K562 (cell line): ENCODE data around the gene TAF1L. TPM values are rescaled to one million over a fixed set of nuclear protein-coding genes. Genes with fewer than 3 reads are reported as not detected.

Source experiments
- CBX1 ChIP-seq: sonication (generic); IDR thresholded peaks from 2 replicates; pipeline ENCODE4 v1.6.1; 2016; ENCODE audit warnings: antibody characterized with exemption, low read depth, mild to moderate bottlenecking
- E2F3 ChIP-seq: fragments of 250-450 bp; sonication (Bioruptor Pico); IDR thresholded peaks from 2 replicates; pipeline ENCODE4 v1.4.0; 2020; ENCODE audit warnings: mild to moderate bottlenecking
- ILF3 ChIP-seq: fragments of 450-650 bp; IDR thresholded peaks from 2 replicates; pipeline ENCODE4 v1.6.1; 2018; ENCODE audit warnings: antibody characterized with exemption, mild to moderate bottlenecking, moderate library complexity, borderline replicate concordance
- MCM7 ChIP-seq, 2 experiments: fragments of 450-650 bp; IDR thresholded peaks; 2 replicates each; pipeline ENCODE4 v1.6.1; 2016 to 2018
- MTF1 ChIP-seq: fragments of 250-450 bp; sonication (Bioruptor Pico); IDR thresholded peaks from 2 replicates; pipeline ENCODE4 v1.9.0; 2021; ENCODE audit warnings: moderate library complexity, mild to moderate bottlenecking, inconsistent platforms, borderline replicate concordance
- OTX1 ChIP-seq: fragments of 450-650 bp; formaldehyde crosslinking; IDR thresholded peaks from 2 replicates; pipeline ENCODE4 v1.4.0; 2022; ENCODE audit warnings: mild to moderate bottlenecking
- SLC30A9 ChIP-seq: fragments of 250-450 bp; sonication (Bioruptor Pico); IDR thresholded peaks from 2 replicates; pipeline ENCODE4 v1.8.0; 2022; ENCODE audit warnings: mild to moderate bottlenecking, moderate library complexity
- TBL1XR1 ChIP-seq, 2 experiments: IDR thresholded peaks; 2 replicates each; pipeline ENCODE4 v1.6.1; 2012; ENCODE audit warnings: improper control_type of control experiment in 2 of 2, low read length in 2 of 2, mild to moderate bottlenecking in 1 of 2
- ZBTB5 ChIP-seq: fragments of 450-650 bp; IDR thresholded peaks from 2 replicates; pipeline ENCODE4 v1.6.1; 2017; ENCODE audit warnings: antibody characterized with exemption
- ZNF212 ChIP-seq: fragments of 450-650 bp; formaldehyde crosslinking; IDR thresholded peaks from 2 replicates; pipeline ENCODE4 v1.4.0; 2020; ENCODE audit warnings: mild to moderate bottlenecking
- ZNF274 ChIP-seq: IDR thresholded peaks from 2 replicates; pipeline ENCODE4 v1.6.1; 2011; ENCODE audit warnings: low read depth, mild to moderate bottlenecking, low read length, moderate library complexity, borderline replicate concordance
- ZNF445 ChIP-seq: fragments of 250-450 bp; sonication (Bioruptor Pico); IDR thresholded peaks from 2 replicates; pipeline ENCODE4 v1.4.0; 2020; ENCODE audit warnings: low read depth, mild to moderate bottlenecking, moderate library complexity
- polyA plus RNA-seq, 8 experiments: library from polyadenylated mRNA; depleted of rRNA in 4 of 8; stranded (reverse) in 5 of 8; unstranded in 3 of 8; fragments of >200 nt; fragmentation: Nextera tagmentation in 2 of 8; fragmentation: Illumina TruSeq in 1 of 8; extraction: Ambion mirVana in 2 of 8; extraction: Trizol in 1 of 8; gene quantifications; 2 replicates each; pipeline versions ENCODE4 v1.2.1 to v1.2.3, GENCODE V29; 2011 to 2014; ENCODE audit warnings: inconsistent platforms in 1 of 8, missing spikeins in 1 of 8
- total RNA-seq, 7 experiments: library from RNA; depleted of rRNA in 6 of 7; stranded (reverse); fragments of >200 nt in 6 of 7; fragmentation: Illumina TruSeq in 2 of 7; extraction: Trizol in 2 of 7; gene quantifications; 2 replicates each; pipeline versions ENCODE4 v1.2.1 to v1.2.3, GENCODE V29; 2011 to 2021; ENCODE audit warnings: low replicate concordance in 1 of 7
- TF ChIP-seq, protein P1 (sequence below): fragments of 200-600 bp; sonication (generic); IDR thresholded peaks from one replicate; pipeline ENCODE4 v1.6.1; 2012; ENCODE audit warnings: mild to moderate bottlenecking, low read depth, low read length, inconsistent platforms
- TF ChIP-seq, protein P2 (sequence below): fragments of 250-450 bp; sonication (Bioruptor Pico); IDR thresholded peaks from 2 replicates; pipeline ENCODE4 v1.8.0; 2021; ENCODE audit warnings: borderline replicate concordance, mild to moderate bottlenecking, moderate library complexity; ENCODE audit not compliant: poor library complexity, severe bottlenecking

TAF1L gene
- total and polyA plus RNA-seq, 9 of the 15 experiments (the other 6 are each of a cell fraction or from before 2014, with no cell fraction given): 0.01 to 0.04 (median 0.03) TPM; not detected in 3

GRCh38 chr9:32631991-32632390 lies 3.5 kb downstream of the TAF1L start (continued):
- TF ChIP-seq, protein P1, sequence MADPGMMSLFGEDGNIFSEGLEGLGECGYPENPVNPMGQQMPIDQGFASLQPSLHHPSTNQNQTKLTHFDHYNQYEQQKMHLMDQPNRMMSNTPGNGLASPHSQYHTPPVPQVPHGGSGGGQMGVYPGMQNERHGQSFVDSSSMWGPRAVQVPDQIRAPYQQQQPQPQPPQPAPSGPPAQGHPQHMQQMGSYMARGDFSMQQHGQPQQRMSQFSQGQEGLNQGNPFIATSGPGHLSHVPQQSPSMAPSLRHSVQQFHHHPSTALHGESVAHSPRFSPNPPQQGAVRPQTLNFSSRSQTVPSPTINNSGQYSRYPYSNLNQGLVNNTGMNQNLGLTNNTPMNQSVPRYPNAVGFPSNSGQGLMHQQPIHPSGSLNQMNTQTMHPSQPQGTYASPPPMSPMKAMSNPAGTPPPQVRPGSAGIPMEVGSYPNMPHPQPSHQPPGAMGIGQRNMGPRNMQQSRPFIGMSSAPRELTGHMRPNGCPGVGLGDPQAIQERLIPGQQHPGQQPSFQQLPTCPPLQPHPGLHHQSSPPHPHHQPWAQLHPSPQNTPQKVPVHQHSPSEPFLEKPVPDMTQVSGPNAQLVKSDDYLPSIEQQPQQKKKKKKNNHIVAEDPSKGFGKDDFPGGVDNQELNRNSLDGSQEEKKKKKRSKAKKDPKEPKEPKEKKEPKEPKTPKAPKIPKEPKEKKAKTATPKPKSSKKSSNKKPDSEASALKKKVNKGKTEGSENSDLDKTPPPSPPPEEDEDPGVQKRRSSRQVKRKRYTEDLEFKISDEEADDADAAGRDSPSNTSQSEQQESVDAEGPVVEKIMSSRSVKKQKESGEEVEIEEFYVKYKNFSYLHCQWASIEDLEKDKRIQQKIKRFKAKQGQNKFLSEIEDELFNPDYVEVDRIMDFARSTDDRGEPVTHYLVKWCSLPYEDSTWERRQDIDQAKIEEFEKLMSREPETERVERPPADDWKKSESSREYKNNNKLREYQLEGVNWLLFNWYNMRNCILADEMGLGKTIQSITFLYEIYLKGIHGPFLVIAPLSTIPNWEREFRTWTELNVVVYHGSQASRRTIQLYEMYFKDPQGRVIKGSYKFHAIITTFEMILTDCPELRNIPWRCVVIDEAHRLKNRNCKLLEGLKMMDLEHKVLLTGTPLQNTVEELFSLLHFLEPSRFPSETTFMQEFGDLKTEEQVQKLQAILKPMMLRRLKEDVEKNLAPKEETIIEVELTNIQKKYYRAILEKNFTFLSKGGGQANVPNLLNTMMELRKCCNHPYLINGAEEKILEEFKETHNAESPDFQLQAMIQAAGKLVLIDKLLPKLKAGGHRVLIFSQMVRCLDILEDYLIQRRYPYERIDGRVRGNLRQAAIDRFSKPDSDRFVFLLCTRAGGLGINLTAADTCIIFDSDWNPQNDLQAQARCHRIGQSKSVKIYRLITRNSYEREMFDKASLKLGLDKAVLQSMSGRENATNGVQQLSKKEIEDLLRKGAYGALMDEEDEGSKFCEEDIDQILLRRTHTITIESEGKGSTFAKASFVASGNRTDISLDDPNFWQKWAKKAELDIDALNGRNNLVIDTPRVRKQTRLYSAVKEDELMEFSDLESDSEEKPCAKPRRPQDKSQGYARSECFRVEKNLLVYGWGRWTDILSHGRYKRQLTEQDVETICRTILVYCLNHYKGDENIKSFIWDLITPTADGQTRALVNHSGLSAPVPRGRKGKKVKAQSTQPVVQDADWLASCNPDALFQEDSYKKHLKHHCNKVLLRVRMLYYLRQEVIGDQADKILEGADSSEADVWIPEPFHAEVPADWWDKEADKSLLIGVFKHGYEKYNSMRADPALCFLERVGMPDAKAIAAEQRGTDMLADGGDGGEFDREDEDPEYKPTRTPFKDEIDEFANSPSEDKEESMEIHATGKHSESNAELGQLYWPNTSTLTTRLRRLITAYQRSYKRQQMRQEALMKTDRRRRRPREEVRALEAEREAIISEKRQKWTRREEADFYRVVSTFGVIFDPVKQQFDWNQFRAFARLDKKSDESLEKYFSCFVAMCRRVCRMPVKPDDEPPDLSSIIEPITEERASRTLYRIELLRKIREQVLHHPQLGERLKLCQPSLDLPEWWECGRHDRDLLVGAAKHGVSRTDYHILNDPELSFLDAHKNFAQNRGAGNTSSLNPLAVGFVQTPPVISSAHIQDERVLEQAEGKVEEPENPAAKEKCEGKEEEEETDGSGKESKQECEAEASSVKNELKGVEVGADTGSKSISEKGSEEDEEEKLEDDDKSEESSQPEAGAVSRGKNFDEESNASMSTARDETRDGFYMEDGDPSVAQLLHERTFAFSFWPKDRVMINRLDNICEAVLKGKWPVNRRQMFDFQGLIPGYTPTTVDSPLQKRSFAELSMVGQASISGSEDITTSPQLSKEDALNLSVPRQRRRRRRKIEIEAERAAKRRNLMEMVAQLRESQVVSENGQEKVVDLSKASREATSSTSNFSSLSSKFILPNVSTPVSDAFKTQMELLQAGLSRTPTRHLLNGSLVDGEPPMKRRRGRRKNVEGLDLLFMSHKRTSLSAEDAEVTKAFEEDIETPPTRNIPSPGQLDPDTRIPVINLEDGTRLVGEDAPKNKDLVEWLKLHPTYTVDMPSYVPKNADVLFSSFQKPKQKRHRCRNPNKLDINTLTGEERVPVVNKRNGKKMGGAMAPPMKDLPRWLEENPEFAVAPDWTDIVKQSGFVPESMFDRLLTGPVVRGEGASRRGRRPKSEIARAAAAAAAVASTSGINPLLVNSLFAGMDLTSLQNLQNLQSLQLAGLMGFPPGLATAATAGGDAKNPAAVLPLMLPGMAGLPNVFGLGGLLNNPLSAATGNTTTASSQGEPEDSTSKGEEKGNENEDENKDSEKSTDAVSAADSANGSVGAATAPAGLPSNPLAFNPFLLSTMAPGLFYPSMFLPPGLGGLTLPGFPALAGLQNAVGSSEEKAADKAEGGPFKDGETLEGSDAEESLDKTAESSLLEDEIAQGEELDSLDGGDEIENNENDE: no peak
- TF ChIP-seq, protein P2, sequence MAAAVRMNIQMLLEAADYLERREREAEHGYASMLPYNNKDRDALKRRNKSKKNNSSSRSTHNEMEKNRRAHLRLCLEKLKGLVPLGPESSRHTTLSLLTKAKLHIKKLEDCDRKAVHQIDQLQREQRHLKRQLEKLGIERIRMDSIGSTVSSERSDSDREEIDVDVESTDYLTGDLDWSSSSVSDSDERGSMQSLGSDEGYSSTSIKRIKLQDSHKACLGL (CRISPR knock-in tag): no peak
- TF ChIP-seq ZNF274: no peak
- no peak for TF ChIP-seq TBL1XR1 (IDR thresholded peaks at IDR 0.05; ENCODE audit: low read length in 2 of 2)
- no peak for TF ChIP-seq E2F3 (CRISPR knock-in tag)
- no peak for TF ChIP-seq MTF1 (CRISPR knock-in tag)
- TF ChIP-seq ZBTB5: no peak
- no peak for TF ChIP-seq SLC30A9 (CRISPR knock-in tag)
- TF ChIP-seq OTX1: no peak
- TF ChIP-seq CBX1: no peak
- TF ChIP-seq ZNF212 (CRISPR knock-in tag): no peak
- no peak for TF ChIP-seq ILF3
- TF ChIP-seq ZNF445 (CRISPR knock-in tag): no peak
- no peak for TF ChIP-seq MCM7 (IDR thresholded peaks at IDR 0.05)
